HUES64 (cell line): Measurements from ENCODE around the gene KDELR3.

ENCODE experiments used
- H3K27ac ChIP-seq: 2 replicates; pipeline ENCODE4 v1.7.0; 2013; ENCODE audit warnings: low read depth, low read length, inconsistent platforms
- H3K27me3 ChIP-seq: 2 replicates; pipeline ENCODE4 v1.6.1; 2013; ENCODE audit warnings: mild to moderate bottlenecking, low read length; ENCODE audit not compliant: insufficient read depth
- H3K36me3 ChIP-seq: 2 replicates; pipeline ENCODE4 v1.6.1; 2013; ENCODE audit warnings: mild to moderate bottlenecking, low read length; ENCODE audit not compliant: insufficient read depth
- H3K4me1 ChIP-seq: 2 replicates; pipeline ENCODE4 v1.6.1; 2013; ENCODE audit warnings: mild to moderate bottlenecking, low read length, moderate library complexity; ENCODE audit not compliant: insufficient read depth
- H3K4me3 ChIP-seq: 2 replicates; pipeline ENCODE4 v1.5.1; 2013; ENCODE audit warnings: mild to moderate bottlenecking, low read length, moderate library complexity
- H3K9ac ChIP-seq: 2 replicates; pipeline ENCODE4 v1.6.1; 2013; ENCODE audit warnings: mild to moderate bottlenecking, low read depth, low read length
- H3K9me3 ChIP-seq: 2 replicates; pipeline ENCODE4 v1.6.1; 2013; ENCODE audit warnings: low read depth, low read length; ENCODE audit not compliant: insufficient read depth
- WGBS: fragments of 150-250, 120-280 bp; methylation state at CpG from one replicate; pipeline ENCODE4 v1.1.7; 2013; ENCODE audit warnings: missing lambda C conversion rate; 5-methylcytosine and 5-hydroxymethylcytosine counted together

The KDELR3 gene

GRCh38 chr22:38452373-38453065 is 15.4 kb upstream of the KDELR3 start:
- Histone ChIP-seq H3K4me1 (peaks cover 3% of the 10 kb centered on the region; the same call in 1 of the 2 replicates), H3K27ac (no peak overlapping the region), H3K9me3 (no peaks in the 10 kb centered on the region), H3K27me3 (peaks cover 71% of the 10 kb centered on the region), H3K36me3 (no peaks in the 10 kb centered on the region), H3K4me3 (no peak overlapping the region), H3K9ac (no peak overlapping the region)
- WGBS = 55% methylated on average over 25 of the region's 25 CpGs

GRCh38 chr22:38453066-38453672 is 14.7 kb upstream of the KDELR3 start:
- H3K27me3 ChIP-seq = peaks cover 71% of the 10 kb centered on the region
- no peak overlapping the region for H3K9ac ChIP-seq
- no peak overlapping the region for H3K4me3 ChIP-seq
- no peaks in the 10 kb centered on the region for H3K9me3 ChIP-seq
- no peak overlapping the region for H3K27ac ChIP-seq
- peaks cover 3% of the 10 kb centered on the region; the same call in 1 of the 2 replicates for H3K4me1 ChIP-seq
- WGBS = 79% methylated on average over 11 of the region's 11 CpGs
- no peaks in the 10 kb centered on the region for H3K36me3 ChIP-seq

- Histone ChIP-seq H3K27ac (no peak overlapping the region), H3K4me3 (no peak overlapping the region), H3K36me3 (no peaks in the 10 kb centered on the region), H3K9ac (no peak overlapping the region), H3K4me1 (peaks cover 3% of the 10 kb centered on the region; the same call in 1 of the 2 replicates), H3K27me3 (peaks cover 74% of the 10 kb centered on the region), H3K9me3 (no peaks in the 10 kb centered on the region)
- WGBS = 52% methylated on average over 3 of the region's 3 CpGs
These were observed 13.9 kb upstream of the KDELR3 start for GRCh38 chr22:38453996-38454352.

GRCh38 chr22:38454353-38455075 is 13.4 kb upstream of the KDELR3 start:
- H3K36me3 ChIP-seq = no peaks in the 10 kb centered on the region
- no peak overlapping the region for H3K27ac ChIP-seq
- peaks cover 3% of the 10 kb centered on the region; the same call in 1 of the 2 replicates for H3K4me1 ChIP-seq
- WGBS = 5% methylated on average over 67 of the region's 67 CpGs
- peak overlapping the region; percentile 41 for H3K4me3 ChIP-seq
- H3K9me3 ChIP-seq = no peaks in the 10 kb centered on the region
- H3K9ac ChIP-seq = no peak overlapping the region
- peaks cover 77% of the 10 kb centered on the region for H3K27me3 ChIP-seq

- under 1% methylated on average over 76 of the region's 76 CpGs for WGBS
- no peaks in the 10 kb centered on the region for H3K36me3 ChIP-seq
- H3K4me3 ChIP-seq = peak within 1 kb of the TSS; percentile 52
- H3K27ac ChIP-seq = no peak within 1 kb of the TSS
- no peaks in the 10 kb centered on the region for H3K9me3 ChIP-seq
- H3K9ac ChIP-seq = no peak within 1 kb of the TSS; the same call in 1 of the 2 replicates
- peaks cover 78% of the 10 kb centered on the region for H3K27me3 ChIP-seq
- 0 out of 2 replicates have a peak, but pooled peaks cover 3% of the 10 kb centered on the region for H3K4me1 ChIP-seq
These were observed 12.8 kb upstream of the KDELR3 start, which contains the start of gene KCNJ4 for GRCh38 chr22:38455076-38455529. KCNJ4 (minus strand) TSS chr22:38455199; CDS start chr22:38428132, 27,067 bp downstream.

- Histone ChIP-seq H3K27ac (no peak overlapping the region), H3K36me3 (no peaks in the 10 kb centered on the region), H3K27me3 (peaks cover 79% of the 10 kb centered on the region), H3K4me3 (peak overlapping the region; percentile 52), H3K9ac (no peak overlapping the region; the same call in 1 of the 2 replicates), H3K4me1 (0 out of 2 replicates have a peak, but pooled peaks cover 3% of the 10 kb centered on the region), H3K9me3 (no peaks in the 10 kb centered on the region)
- under 1% methylated on average over 87 of the region's 90 CpGs for WGBS
These were observed 12.2 kb upstream of the KDELR3 start for GRCh38 chr22:38455530-38456271.

GRCh38 chr22:38456272-38456835 is 11.5 kb upstream of the KDELR3 start:
- Histone ChIP-seq H3K9me3 (no peaks in the 10 kb centered on the region), H3K27ac (no peak overlapping the region), H3K27me3 (peaks cover 81% of the 10 kb centered on the region), H3K36me3 (no peaks in the 10 kb centered on the region), H3K4me3 (peak overlapping the region; percentile 52), H3K4me1 (0 out of 2 replicates have a peak, but pooled peaks cover 3% of the 10 kb centered on the region), H3K9ac (no peak overlapping the region)
- 35% methylated on average over 17 of the region's 17 CpGs for WGBS

GRCh38 chr22:38456841-38457699 is 10.8 kb upstream of the KDELR3 start:
- H3K27ac ChIP-seq = no peak overlapping the region
- WGBS = 88% methylated on average over 14 of the region's 14 CpGs
- no peaks in the 10 kb centered on the region for H3K36me3 ChIP-seq
- no peaks in the 10 kb centered on the region for H3K9me3 ChIP-seq
- no peak overlapping the region for H3K9ac ChIP-seq
- H3K4me1 ChIP-seq = 0 out of 2 replicates have a peak, but pooled peaks cover 2% of the 10 kb centered on the region
- H3K4me3 ChIP-seq = no peak overlapping the region
- H3K27me3 ChIP-seq = peaks cover 80% of the 10 kb centered on the region

GRCh38 chr22:38460426-38460840 is 7.5 kb upstream of the KDELR3 start:
- no peak overlapping the region for H3K4me3 ChIP-seq
- peaks cover 9% of the 10 kb centered on the region for H3K4me1 ChIP-seq
- H3K27ac ChIP-seq = no peak overlapping the region
- no peaks in the 10 kb centered on the region for H3K9me3 ChIP-seq
- H3K9ac ChIP-seq = no peak overlapping the region
- 78% methylated on average over 8 of the region's 8 CpGs for WGBS
- H3K27me3 ChIP-seq = peaks cover 73% of the 10 kb centered on the region
- no peaks in the 10 kb centered on the region for H3K36me3 ChIP-seq

GRCh38 chr22:38461057-38461413 is 6.9 kb upstream of the KDELR3 start:
- Histone ChIP-seq H3K4me3 (peak overlapping the region; percentile 35), H3K27ac (no peak overlapping the region), H3K27me3 (peaks cover 74% of the 10 kb centered on the region)

More at GRCh38 chr22:38461057-38461413, 6.9 kb upstream of the KDELR3 start:
- H3K9ac ChIP-seq = no peak overlapping the region
- H3K36me3 ChIP-seq = no peaks in the 10 kb centered on the region
- WGBS = 62% methylated on average over 9 of the region's 9 CpGs
- peaks cover 9% of the 10 kb centered on the region for H3K4me1 ChIP-seq
- H3K9me3 ChIP-seq = no peaks in the 10 kb centered on the region
